ENCODE measurements around the gene AASS.

DNA sequence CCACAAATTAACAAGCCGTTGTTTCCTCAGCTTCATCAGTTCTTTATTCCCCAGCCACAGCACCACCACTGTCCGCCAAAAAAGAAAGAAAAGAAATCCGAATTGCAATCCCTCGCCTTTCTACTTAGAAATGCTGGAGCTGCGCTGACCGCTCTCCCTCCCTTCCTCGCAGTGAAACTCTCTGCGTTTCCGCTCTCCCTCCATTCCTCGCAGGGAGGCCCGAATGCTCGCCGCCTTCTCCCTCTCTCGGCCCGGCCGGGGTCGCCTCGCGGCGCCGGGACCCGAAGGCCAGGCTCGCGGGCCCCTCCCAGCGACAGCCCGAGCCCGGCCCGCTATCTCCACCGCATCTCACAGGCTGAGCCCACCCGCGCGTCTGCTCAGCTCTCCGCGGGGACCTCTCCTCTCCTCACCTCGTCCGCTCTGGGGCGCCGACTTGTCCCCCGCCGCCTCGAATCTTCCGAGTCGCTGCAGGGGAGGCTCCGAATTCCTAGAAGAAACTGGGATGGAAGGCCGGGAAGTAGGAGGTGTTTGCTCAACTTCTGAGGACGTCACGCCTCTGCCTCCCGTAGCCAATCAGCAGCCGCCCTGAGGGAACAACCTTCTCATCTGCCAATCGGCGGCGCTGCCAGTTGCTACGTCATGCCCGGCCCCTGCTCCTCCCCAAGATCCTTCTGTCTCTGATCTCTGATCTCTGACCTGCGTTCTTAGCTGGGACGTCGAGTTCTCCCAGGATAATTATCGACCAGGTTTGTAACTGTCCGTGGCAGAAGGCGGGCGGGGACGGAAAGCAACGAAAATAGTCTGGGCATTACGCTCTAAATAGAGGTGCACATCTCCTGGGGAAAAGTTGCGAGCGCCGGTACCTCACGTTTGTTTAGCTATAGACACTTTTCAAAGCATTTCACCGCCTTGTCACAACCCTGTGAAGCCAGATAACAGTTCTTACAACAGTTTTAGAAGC, at the start of gene AASS:
- TF ChIP-seq, protein P1, sequence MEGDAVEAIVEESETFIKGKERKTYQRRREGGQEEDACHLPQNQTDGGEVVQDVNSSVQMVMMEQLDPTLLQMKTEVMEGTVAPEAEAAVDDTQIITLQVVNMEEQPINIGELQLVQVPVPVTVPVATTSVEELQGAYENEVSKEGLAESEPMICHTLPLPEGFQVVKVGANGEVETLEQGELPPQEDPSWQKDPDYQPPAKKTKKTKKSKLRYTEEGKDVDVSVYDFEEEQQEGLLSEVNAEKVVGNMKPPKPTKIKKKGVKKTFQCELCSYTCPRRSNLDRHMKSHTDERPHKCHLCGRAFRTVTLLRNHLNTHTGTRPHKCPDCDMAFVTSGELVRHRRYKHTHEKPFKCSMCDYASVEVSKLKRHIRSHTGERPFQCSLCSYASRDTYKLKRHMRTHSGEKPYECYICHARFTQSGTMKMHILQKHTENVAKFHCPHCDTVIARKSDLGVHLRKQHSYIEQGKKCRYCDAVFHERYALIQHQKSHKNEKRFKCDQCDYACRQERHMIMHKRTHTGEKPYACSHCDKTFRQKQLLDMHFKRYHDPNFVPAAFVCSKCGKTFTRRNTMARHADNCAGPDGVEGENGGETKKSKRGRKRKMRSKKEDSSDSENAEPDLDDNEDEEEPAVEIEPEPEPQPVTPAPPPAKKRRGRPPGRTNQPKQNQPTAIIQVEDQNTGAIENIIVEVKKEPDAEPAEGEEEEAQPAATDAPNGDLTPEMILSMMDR (IDR thresholded peaks at IDR 0.05) = no peak
- no peak for TF ChIP-seq JUNB (IDR thresholded peaks at IDR 0.05)
- no peak for TF ChIP-seq HEYL (CRISPR knock-in tag; IDR thresholded peaks at IDR 0.05)
- TF ChIP-seq BHLHE40 (IDR thresholded peaks at IDR 0.05; ENCODE audit: low read depth, low read length) = no peak
- no peak for TF ChIP-seq POLR2A (IDR thresholded peaks at IDR 0.05; ENCODE audit: low read length)
- no peak for TF ChIP-seq EP300 (IDR thresholded peaks at IDR 0.05)
- TF ChIP-seq, protein P2, sequence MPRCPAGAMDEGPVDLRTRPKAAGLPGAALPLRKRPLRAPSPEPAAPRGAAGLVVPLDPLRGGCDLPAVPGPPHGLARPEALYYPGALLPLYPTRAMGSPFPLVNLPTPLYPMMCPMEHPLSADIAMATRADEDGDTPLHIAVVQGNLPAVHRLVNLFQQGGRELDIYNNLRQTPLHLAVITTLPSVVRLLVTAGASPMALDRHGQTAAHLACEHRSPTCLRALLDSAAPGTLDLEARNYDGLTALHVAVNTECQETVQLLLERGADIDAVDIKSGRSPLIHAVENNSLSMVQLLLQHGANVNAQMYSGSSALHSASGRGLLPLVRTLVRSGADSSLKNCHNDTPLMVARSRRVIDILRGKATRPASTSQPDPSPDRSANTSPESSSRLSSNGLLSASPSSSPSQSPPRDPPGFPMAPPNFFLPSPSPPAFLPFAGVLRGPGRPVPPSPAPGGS (IDR thresholded peaks at IDR 0.05) = no peak
- TF ChIP-seq MAZ (IDR thresholded peaks at IDR 0.05; ENCODE audit: borderline replicate concordance, low read depth, low read length) = no peak
- TF ChIP-seq, protein P3, sequence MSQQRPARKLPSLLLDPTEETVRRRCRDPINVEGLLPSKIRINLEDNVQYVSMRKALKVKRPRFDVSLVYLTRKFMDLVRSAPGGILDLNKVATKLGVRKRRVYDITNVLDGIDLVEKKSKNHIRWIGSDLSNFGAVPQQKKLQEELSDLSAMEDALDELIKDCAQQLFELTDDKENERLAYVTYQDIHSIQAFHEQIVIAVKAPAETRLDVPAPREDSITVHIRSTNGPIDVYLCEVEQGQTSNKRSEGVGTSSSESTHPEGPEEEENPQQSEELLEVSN (IDR thresholded peaks at IDR 0.05; ENCODE audit: borderline replicate concordance, low read depth) = no peak; the same call in 1 of the 2 replicates
- TF ChIP-seq TP53 (CRISPR knock-in tag; IDR thresholded peaks at IDR 0.05) = no peak
- no peak for TF ChIP-seq SREBF2 (IDR thresholded peaks at IDR 0.05)
- TF ChIP-seq USF2 (IDR thresholded peaks at IDR 0.05) = no peak

All from A549 (cell line).